Liver (tissue), 9 donors: ENCODE results near the gene KCTD5. TPM values are rescaled to one million over a fixed set of nuclear protein-coding genes. Genes with fewer than 3 reads are reported as not detected.

Experiments
- DNase-seq: peaks from one replicate; pipeline ENCODE4 v3.0.0-alpha.2; 2017; ENCODE audit warnings: low spot score
- H3K27ac ChIP-seq, 2 donors: one replicate each; pipeline ENCODE4 v1.7.0; 2013; ENCODE audit warnings: inconsistent platforms in 2 of 2, low read length in 2 of 2, control low read depth in 1 of 2, low read depth in 1 of 2, mild to moderate bottlenecking in 1 of 2
- H3K27me3 ChIP-seq, 4 donors: one replicate each; pipeline versions ENCODE4 v1.6.1 to v1.7.0; 2013; ENCODE audit warnings: low read length in 3 of 4, inconsistent platforms in 1 of 4, mild to moderate bottlenecking in 1 of 4, moderate library complexity in 1 of 4; ENCODE audit not compliant: control insufficient read depth in 4 of 4, insufficient read depth in 4 of 4
- H3K36me3 ChIP-seq, 4 donors: one replicate each; pipeline versions ENCODE4 v1.6.1 to v1.7.0; 2013; ENCODE audit warnings: low read length in 3 of 4, mild to moderate bottlenecking in 3 of 4, low read depth in 1 of 4, moderate library complexity in 1 of 4; ENCODE audit not compliant: control insufficient read depth in 4 of 4, insufficient read depth in 3 of 4
- H3K4me1 ChIP-seq, 4 donors: one replicate each; pipeline versions ENCODE4 v1.6.1 to v1.7.0; 2013; ENCODE audit warnings: low read length in 3 of 4, mild to moderate bottlenecking in 3 of 4, moderate library complexity in 1 of 4; ENCODE audit not compliant: control insufficient read depth in 4 of 4, insufficient read depth in 4 of 4
- H3K4me3 ChIP-seq, 3 donors: one replicate each; pipeline versions ENCODE4 v1.6.1 to v1.7.0; 2013; ENCODE audit warnings: low read length in 3 of 3, control low read depth in 1 of 3, low read depth in 1 of 3, mild to moderate bottlenecking in 1 of 3
- H3K9ac ChIP-seq, 2 donors: one replicate each; pipeline ENCODE4 v1.7.0; 2013; ENCODE audit warnings: low read length in 2 of 2, mild to moderate bottlenecking in 2 of 2, moderate library complexity in 2 of 2, control low read depth in 1 of 2, low read depth in 1 of 2
- H3K9me3 ChIP-seq, 4 donors: one replicate each; pipeline versions ENCODE4 v1.6.1 to v1.7.0; 2013; ENCODE audit warnings: low read length in 3 of 4; ENCODE audit not compliant: control insufficient read depth in 4 of 4
- ATF3 ChIP-seq: IDR thresholded peaks from 2 replicates; pipeline ENCODE4 v1.6.1; 2016; ENCODE audit warnings: antibody characterized with exemption
- FOXA1 ChIP-seq: IDR thresholded peaks from 2 replicates; pipeline ENCODE4 v1.6.1; 2016; ENCODE audit warnings: antibody characterized with exemption
- FOXA2 ChIP-seq: IDR thresholded peaks from 2 replicates; pipeline ENCODE4 v1.6.1; 2016; ENCODE audit warnings: antibody characterized with exemption
- GABPA ChIP-seq, 2 donors: IDR thresholded peaks in 1 of 2; conservative IDR thresholded peaks in 1 of 2; 2 replicates each; pipeline ENCODE4 v1.6.1; 2016; ENCODE audit warnings: antibody characterized with exemption in 2 of 2, mild to moderate bottlenecking in 1 of 2, moderate library complexity in 1 of 2
- HNF4A ChIP-seq, 2 donors: conservative IDR thresholded peaks; 2 replicates each; pipeline ENCODE4 v1.6.1; 2016; ENCODE audit warnings: antibody characterized with exemption in 2 of 2, mild to moderate bottlenecking in 2 of 2
- HNF4G ChIP-seq: IDR thresholded peaks from 2 replicates; pipeline ENCODE4 v1.6.1; 2016; ENCODE audit warnings: antibody characterized with exemption
- JUND ChIP-seq, 2 donors: IDR thresholded peaks; 2 replicates each; pipeline ENCODE4 v1.6.1; 2016; ENCODE audit warnings: antibody characterized with exemption in 2 of 2
- NR2F2 ChIP-seq: IDR thresholded peaks from 2 replicates; pipeline ENCODE4 v1.6.1; 2016; ENCODE audit warnings: antibody characterized with exemption
- RAD21 ChIP-seq, 2 donors: IDR thresholded peaks; 2 replicates each; pipeline ENCODE4 v1.6.1; 2016; ENCODE audit warnings: antibody characterized with exemption in 2 of 2, mild to moderate bottlenecking in 2 of 2
- RXRA ChIP-seq, 2 donors: IDR thresholded peaks; 2 replicates each; pipeline ENCODE4 v1.6.1; 2017 to 2018; ENCODE audit warnings: antibody characterized with exemption in 2 of 2, mild to moderate bottlenecking in 1 of 2
- SP1 ChIP-seq: IDR thresholded peaks from 2 replicates; pipeline ENCODE4 v1.6.1; 2018; ENCODE audit warnings: antibody characterized with exemption, mild to moderate bottlenecking
- TAF1 ChIP-seq: conservative IDR thresholded peaks from 2 replicates; pipeline ENCODE4 v1.6.1; 2016; ENCODE audit warnings: antibody characterized with exemption, mild to moderate bottlenecking
- YY1 ChIP-seq: IDR thresholded peaks from 2 replicates; pipeline ENCODE4 v1.6.1; 2016; ENCODE audit warnings: antibody characterized with exemption, mild to moderate bottlenecking
- WGBS: extraction: QIAGEN DNeasy Blood & Tissue Kit; methylation state at CpG from one replicate; pipeline ENCODE4 v1.1.7; 2013; 5-methylcytosine and 5-hydroxymethylcytosine counted together
- polyA plus RNA-seq, 2 donors: library from polyadenylated mRNA; stranded (reverse) in 1 of 2; unstranded in 1 of 2; fragments of 200-250 nt in 1 of 2; fragments of >200 nt in 1 of 2; fragmentation: Nextera tagmentation in 1 of 2; extraction: Ambion mirVana in 1 of 2; gene quantifications; one replicate each; pipeline versions ENCODE4 v1.2.1 to v1.2.3, GENCODE V29; 2013 to 2015
- total RNA-seq, 2 donors: library from RNA; depleted of rRNA; stranded (reverse); fragments of >200 nt; gene quantifications; one replicate each; pipeline ENCODE4 v1.2.3, GENCODE V29; 2014
- TF ChIP-seq, protein P1 (sequence below): IDR thresholded peaks from 2 replicates; pipeline ENCODE4 v1.6.1; 2016; ENCODE audit warnings: antibody characterized with exemption, mild to moderate bottlenecking
- TF ChIP-seq, protein P2 (sequence below): IDR thresholded peaks from 2 replicates; pipeline ENCODE4 v1.6.1; 2016; ENCODE audit warnings: antibody characterized with exemption
- TF ChIP-seq, protein P3 (sequence below): IDR thresholded peaks from 2 replicates; pipeline ENCODE4 v1.6.1; 2016; ENCODE audit warnings: antibody characterized with exemption
- TF ChIP-seq, protein P4 (sequence below): fragments of 150-350 bp; IDR thresholded peaks from 2 replicates; pipeline ENCODE4 v1.5.1; 2017; ENCODE audit warnings: improper control_type of control experiment, low read depth, low read length; ENCODE audit not compliant: missing input control
- donor health status: healthy.
- donor health status: healthy.
- donor health status: healthy.
- donor health status: healthy.
- donor health status: healthy.

KCTD5 gene
- total and polyA plus RNA-seq, 4 donors, result 8.3 to 14.2 (median 11.5) TPM

DNA sequence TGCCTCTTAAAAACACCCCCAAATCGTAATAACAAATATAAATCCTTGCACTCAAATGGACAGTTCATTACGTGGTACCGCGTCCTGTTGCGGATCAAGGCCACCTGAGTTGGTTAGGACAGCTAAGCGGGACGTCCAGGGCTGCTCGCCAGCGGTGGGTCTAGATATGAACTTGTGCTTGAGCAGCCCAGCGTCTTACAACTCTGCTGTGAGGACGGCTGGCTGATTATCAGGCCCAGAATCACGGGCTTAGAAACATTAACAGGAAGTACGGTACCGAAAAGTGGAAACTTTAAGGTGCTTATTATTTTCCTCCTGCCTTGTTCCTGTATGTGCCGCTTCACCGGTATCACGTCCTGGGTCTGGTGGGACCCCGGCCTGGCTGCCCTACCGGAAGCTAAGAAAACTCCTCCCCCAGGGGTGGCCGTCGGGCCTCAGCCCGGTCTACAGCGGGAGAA, 69.3 kb downstream of the KCTD5 start:
- Histone ChIP-seq H3K27me3 (no peaks in the 10 kb centered on the region), H3K9me3 (no peaks in the 10 kb centered on the region), H3K36me3 (peaks cover 0 to 2% (median under 1%) of the 10 kb centered on the region in 4 donors), H3K4me1 (peaks cover 14 to 40% (median 23%) of the 10 kb centered on the region in 4 donors), H3K27ac (peak overlapping the region; percentile 94 to 98), H3K9ac (no peak overlapping the region), H3K4me3 (peak overlapping the region; percentile 20 to 88 (median 41))
- no peak for DNase-seq
- no peak for TF ChIP-seq TAF1
- no peak for TF ChIP-seq ATF3
- TF ChIP-seq NR2F2, result no peak
- TF ChIP-seq, protein P1, sequence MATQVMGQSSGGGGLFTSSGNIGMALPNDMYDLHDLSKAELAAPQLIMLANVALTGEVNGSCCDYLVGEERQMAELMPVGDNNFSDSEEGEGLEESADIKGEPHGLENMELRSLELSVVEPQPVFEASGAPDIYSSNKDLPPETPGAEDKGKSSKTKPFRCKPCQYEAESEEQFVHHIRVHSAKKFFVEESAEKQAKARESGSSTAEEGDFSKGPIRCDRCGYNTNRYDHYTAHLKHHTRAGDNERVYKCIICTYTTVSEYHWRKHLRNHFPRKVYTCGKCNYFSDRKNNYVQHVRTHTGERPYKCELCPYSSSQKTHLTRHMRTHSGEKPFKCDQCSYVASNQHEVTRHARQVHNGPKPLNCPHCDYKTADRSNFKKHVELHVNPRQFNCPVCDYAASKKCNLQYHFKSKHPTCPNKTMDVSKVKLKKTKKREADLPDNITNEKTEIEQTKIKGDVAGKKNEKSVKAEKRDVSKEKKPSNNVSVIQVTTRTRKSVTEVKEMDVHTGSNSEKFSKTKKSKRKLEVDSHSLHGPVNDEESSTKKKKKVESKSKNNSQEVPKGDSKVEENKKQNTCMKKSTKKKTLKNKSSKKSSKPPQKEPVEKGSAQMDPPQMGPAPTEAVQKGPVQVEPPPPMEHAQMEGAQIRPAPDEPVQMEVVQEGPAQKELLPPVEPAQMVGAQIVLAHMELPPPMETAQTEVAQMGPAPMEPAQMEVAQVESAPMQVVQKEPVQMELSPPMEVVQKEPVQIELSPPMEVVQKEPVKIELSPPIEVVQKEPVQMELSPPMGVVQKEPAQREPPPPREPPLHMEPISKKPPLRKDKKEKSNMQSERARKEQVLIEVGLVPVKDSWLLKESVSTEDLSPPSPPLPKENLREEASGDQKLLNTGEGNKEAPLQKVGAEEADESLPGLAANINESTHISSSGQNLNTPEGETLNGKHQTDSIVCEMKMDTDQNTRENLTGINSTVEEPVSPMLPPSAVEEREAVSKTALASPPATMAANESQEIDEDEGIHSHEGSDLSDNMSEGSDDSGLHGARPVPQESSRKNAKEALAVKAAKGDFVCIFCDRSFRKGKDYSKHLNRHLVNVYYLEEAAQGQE, result no peak
- TF ChIP-seq, protein P2, sequence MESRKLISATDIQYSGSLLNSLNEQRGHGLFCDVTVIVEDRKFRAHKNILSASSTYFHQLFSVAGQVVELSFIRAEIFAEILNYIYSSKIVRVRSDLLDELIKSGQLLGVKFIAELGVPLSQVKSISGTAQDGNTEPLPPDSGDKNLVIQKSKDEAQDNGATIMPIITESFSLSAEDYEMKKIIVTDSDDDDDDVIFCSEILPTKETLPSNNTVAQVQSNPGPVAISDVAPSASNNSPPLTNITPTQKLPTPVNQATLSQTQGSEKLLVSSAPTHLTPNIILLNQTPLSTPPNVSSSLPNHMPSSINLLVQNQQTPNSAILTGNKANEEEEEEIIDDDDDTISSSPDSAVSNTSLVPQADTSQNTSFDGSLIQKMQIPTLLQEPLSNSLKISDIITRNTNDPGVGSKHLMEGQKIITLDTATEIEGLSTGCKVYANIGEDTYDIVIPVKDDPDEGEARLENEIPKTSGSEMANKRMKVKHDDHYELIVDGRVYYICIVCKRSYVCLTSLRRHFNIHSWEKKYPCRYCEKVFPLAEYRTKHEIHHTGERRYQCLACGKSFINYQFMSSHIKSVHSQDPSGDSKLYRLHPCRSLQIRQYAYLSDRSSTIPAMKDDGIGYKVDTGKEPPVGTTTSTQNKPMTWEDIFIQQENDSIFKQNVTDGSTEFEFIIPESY, result no peak
- TF ChIP-seq YY1, result no peak
- TF ChIP-seq RAD21 (IDR thresholded peaks at IDR 0.05), result no peak
- TF ChIP-seq FOXA1, result no peak
- TF ChIP-seq JUND (IDR thresholded peaks at IDR 0.05), result no peak
- no peak for TF ChIP-seq GABPA (IDR thresholded peaks at IDR 0.05 in 1 of 2, conservative IDR thresholded peaks at IDR 0.05 in 1 of 2)
- TF ChIP-seq RXRA (IDR thresholded peaks at IDR 0.05), result no peak
- TF ChIP-seq HNF4A (conservative IDR thresholded peaks at IDR 0.05), result no peak
- TF ChIP-seq, protein P3, sequence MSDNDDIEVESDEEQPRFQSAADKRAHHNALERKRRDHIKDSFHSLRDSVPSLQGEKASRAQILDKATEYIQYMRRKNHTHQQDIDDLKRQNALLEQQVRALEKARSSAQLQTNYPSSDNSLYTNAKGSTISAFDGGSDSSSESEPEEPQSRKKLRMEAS, result no peak
- TF ChIP-seq HNF4G, result no peak
- no peak for TF ChIP-seq FOXA2
- TF ChIP-seq, protein P4, sequence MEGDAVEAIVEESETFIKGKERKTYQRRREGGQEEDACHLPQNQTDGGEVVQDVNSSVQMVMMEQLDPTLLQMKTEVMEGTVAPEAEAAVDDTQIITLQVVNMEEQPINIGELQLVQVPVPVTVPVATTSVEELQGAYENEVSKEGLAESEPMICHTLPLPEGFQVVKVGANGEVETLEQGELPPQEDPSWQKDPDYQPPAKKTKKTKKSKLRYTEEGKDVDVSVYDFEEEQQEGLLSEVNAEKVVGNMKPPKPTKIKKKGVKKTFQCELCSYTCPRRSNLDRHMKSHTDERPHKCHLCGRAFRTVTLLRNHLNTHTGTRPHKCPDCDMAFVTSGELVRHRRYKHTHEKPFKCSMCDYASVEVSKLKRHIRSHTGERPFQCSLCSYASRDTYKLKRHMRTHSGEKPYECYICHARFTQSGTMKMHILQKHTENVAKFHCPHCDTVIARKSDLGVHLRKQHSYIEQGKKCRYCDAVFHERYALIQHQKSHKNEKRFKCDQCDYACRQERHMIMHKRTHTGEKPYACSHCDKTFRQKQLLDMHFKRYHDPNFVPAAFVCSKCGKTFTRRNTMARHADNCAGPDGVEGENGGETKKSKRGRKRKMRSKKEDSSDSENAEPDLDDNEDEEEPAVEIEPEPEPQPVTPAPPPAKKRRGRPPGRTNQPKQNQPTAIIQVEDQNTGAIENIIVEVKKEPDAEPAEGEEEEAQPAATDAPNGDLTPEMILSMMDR, result no peak
- no peak for TF ChIP-seq SP1
- 63% methylated on average over 23 of the region's 23 CpGs for WGBS
